HCT116 (cell line): Measurements from ENCODE around the gene SLC19A1.

ENCODE experiments used
- CEBPB ChIP-seq: IDR thresholded peaks from 2 replicates; pipeline ENCODE4 v1.6.1; 2012; ENCODE audit warnings: low read depth
- EZH2 ChIP-seq: fragments of 200-600 bp; sonication (generic); IDR thresholded peaks from 2 replicates; pipeline ENCODE4 v1.6.1; 2017; ENCODE audit warnings: antibody characterized with exemption, mixed run types
- SRF ChIP-seq: IDR thresholded peaks from 2 replicates; pipeline ENCODE4 v1.6.1; 2012; ENCODE audit warnings: low read depth
- ZNF274 ChIP-seq: fragments of 200-500 bp; sonication (Bioruptor generic); IDR thresholded peaks from 2 replicates; pipeline ENCODE4 v1.6.1; 2014; ENCODE audit warnings: mild to moderate bottlenecking, low read depth, low read length, inconsistent platforms
- TF ChIP-seq, protein P1 (sequence below): IDR thresholded peaks from 2 replicates; pipeline ENCODE4 v1.6.1; 2012; ENCODE audit warnings: low read depth
- TF ChIP-seq, protein P2 (sequence below), 3 experiments: fragments of 200-600 bp in 1 of 3; sonication (generic) in 1 of 3; IDR thresholded peaks in 2 of 3; conservative IDR thresholded peaks in 1 of 3; 2 replicates each; pipeline ENCODE4 v1.5.1; 2012 to 2017; ENCODE audit warnings: low read depth in 2 of 3, low read length in 2 of 3, antibody characterized with exemption in 1 of 3, borderline replicate concordance in 1 of 3, control low read depth in 1 of 3, mild to moderate bottlenecking in 1 of 3, mixed read lengths in 1 of 3, mixed run types in 1 of 3, moderate library complexity in 1 of 3; ENCODE audit not compliant: insufficient read depth in 1 of 3
- TF ChIP-seq, protein P3 (sequence below): IDR thresholded peaks from 2 replicates; pipeline ENCODE4 v1.6.1; 2011; ENCODE audit warnings: mild to moderate bottlenecking, low read length, moderate library complexity; ENCODE audit not compliant: insufficient replicate concordance; ENCODE audit errors: extremely low read depth

- TF ChIP-seq SRF (no peak), EZH2 (no peak), ZNF274 (no peak), CEBPB (no peak)
- TF ChIP-seq, protein P1, sequence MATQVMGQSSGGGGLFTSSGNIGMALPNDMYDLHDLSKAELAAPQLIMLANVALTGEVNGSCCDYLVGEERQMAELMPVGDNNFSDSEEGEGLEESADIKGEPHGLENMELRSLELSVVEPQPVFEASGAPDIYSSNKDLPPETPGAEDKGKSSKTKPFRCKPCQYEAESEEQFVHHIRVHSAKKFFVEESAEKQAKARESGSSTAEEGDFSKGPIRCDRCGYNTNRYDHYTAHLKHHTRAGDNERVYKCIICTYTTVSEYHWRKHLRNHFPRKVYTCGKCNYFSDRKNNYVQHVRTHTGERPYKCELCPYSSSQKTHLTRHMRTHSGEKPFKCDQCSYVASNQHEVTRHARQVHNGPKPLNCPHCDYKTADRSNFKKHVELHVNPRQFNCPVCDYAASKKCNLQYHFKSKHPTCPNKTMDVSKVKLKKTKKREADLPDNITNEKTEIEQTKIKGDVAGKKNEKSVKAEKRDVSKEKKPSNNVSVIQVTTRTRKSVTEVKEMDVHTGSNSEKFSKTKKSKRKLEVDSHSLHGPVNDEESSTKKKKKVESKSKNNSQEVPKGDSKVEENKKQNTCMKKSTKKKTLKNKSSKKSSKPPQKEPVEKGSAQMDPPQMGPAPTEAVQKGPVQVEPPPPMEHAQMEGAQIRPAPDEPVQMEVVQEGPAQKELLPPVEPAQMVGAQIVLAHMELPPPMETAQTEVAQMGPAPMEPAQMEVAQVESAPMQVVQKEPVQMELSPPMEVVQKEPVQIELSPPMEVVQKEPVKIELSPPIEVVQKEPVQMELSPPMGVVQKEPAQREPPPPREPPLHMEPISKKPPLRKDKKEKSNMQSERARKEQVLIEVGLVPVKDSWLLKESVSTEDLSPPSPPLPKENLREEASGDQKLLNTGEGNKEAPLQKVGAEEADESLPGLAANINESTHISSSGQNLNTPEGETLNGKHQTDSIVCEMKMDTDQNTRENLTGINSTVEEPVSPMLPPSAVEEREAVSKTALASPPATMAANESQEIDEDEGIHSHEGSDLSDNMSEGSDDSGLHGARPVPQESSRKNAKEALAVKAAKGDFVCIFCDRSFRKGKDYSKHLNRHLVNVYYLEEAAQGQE = no peak
- TF ChIP-seq, protein P2, sequence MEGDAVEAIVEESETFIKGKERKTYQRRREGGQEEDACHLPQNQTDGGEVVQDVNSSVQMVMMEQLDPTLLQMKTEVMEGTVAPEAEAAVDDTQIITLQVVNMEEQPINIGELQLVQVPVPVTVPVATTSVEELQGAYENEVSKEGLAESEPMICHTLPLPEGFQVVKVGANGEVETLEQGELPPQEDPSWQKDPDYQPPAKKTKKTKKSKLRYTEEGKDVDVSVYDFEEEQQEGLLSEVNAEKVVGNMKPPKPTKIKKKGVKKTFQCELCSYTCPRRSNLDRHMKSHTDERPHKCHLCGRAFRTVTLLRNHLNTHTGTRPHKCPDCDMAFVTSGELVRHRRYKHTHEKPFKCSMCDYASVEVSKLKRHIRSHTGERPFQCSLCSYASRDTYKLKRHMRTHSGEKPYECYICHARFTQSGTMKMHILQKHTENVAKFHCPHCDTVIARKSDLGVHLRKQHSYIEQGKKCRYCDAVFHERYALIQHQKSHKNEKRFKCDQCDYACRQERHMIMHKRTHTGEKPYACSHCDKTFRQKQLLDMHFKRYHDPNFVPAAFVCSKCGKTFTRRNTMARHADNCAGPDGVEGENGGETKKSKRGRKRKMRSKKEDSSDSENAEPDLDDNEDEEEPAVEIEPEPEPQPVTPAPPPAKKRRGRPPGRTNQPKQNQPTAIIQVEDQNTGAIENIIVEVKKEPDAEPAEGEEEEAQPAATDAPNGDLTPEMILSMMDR (IDR thresholded peaks at IDR 0.05 in 2 of 3, conservative IDR thresholded peaks at IDR 0.05 in 1 of 3; ENCODE audit: borderline replicate concordance in 1 of 3, insufficient read depth in 1 of 3, low read depth in 2 of 3, low read length in 2 of 3) = no peak
- TF ChIP-seq, protein P3, sequence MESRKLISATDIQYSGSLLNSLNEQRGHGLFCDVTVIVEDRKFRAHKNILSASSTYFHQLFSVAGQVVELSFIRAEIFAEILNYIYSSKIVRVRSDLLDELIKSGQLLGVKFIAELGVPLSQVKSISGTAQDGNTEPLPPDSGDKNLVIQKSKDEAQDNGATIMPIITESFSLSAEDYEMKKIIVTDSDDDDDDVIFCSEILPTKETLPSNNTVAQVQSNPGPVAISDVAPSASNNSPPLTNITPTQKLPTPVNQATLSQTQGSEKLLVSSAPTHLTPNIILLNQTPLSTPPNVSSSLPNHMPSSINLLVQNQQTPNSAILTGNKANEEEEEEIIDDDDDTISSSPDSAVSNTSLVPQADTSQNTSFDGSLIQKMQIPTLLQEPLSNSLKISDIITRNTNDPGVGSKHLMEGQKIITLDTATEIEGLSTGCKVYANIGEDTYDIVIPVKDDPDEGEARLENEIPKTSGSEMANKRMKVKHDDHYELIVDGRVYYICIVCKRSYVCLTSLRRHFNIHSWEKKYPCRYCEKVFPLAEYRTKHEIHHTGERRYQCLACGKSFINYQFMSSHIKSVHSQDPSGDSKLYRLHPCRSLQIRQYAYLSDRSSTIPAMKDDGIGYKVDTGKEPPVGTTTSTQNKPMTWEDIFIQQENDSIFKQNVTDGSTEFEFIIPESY = no peak
These were observed 10.6 kb downstream of the SLC19A1 start for GRCh38 chr21:45531393-45532215.
